ENCODE results near the gene DAO. TPM values are rescaled to one million over a fixed set of nuclear protein-coding genes. Genes with fewer than 3 reads are reported as not detected.

Gene DAO
- total and polyA plus RNA-seq, 8 donors: not detected

GRCh38 chr12:108850854-108851573, 28.9 kb upstream of the DAO start:
- WGBS, 5 donors: 56 to 78% (median 69%) methylated on average over 9 of the region's 9 CpGs
- Histone ChIP-seq H3K4me3 (peak overlapping the region in 1 of 4 donors; percentile 3), H3K36me3 (peaks cover 20 to 45% (median 34%) of the 10 kb centered on the region in 4 donors), H3K27me3 (no peaks in the 10 kb centered on the region), H3K27ac (peak overlapping the region in 4 of 5 donors; percentile 26 to 93 (median 91)), H3K9me3 (no peaks in the 10 kb centered on the region), H3K4me1 (peaks cover 22 to 95% (median 58%) of the 10 kb centered on the region in 4 donors)
- DNase-seq: peak in 1 of 2 donors; percentile 73
- no peak for TF ChIP-seq POLR2A (IDR thresholded peaks at IDR 0.05)
- TF ChIP-seq POLR2AphosphoS5 (IDR thresholded peaks at IDR 0.05): no peak
- no peak for TF ChIP-seq EP300 (IDR thresholded peaks at IDR 0.05)
- no peak for TF ChIP-seq CTCF (IDR thresholded peaks at IDR 0.05)
- intact Hi-C loops (cut with DNase I; ENCODE audit: low total_unique reads): no loop called here

- TF ChIP-seq EP300 (IDR thresholded peaks at IDR 0.05): no peak
- peak in 2 of 3 donors; percentile 41 to 51 for TF ChIP-seq POLR2AphosphoS5 (IDR thresholded peaks at IDR 0.05)
- Histone ChIP-seq H3K4me1 (peaks cover 26 to 83% (median 55%) of the 10 kb centered on the region in 4 donors), H3K27ac (peak overlapping the region; percentile 24 to 93 (median 89)), H3K27me3 (no peaks in the 10 kb centered on the region), H3K36me3 (peaks cover 14 to 27% (median 16%) of the 10 kb centered on the region in 4 donors), H3K9me3 (no peaks in the 10 kb centered on the region), H3K4me3 (no peak overlapping the region)
- peak in 1 of 2 donors; percentile 53 for DNase-seq
- 37 to 62% (median 47%) methylated on average over 16 of the region's 16 CpGs for WGBS, 5 donors
- intact Hi-C loops (cut with DNase I; ENCODE audit: low total_unique reads): no loop called here
Measured at GRCh38 chr12:108852674-108853309, 27.1 kb upstream of the DAO start.

- Histone ChIP-seq H3K4me1 (peaks cover 33 to 87% (median 60%) of the 10 kb centered on the region in 4 donors), H3K27me3 (no peaks in the 10 kb centered on the region), H3K36me3 (peaks cover 8 to 20% (median 9%) of the 10 kb centered on the region in 4 donors), H3K27ac (peak overlapping the region; percentile 6 to 93 (median 89)), H3K9me3 (no peaks in the 10 kb centered on the region), H3K4me3 (no peak overlapping the region)
- TF ChIP-seq POLR2AphosphoS5 (IDR thresholded peaks at IDR 0.05): no peak
- WGBS, 5 donors: 74 to 92% (median 92%) methylated on average over 10 of the region's 10 CpGs
- intact Hi-C loops (cut with DNase I; ENCODE audit: low total_unique reads): no loop called here
- DNase-seq: no peak
Measured at GRCh38 chr12:108853426-108853825, 26.5 kb upstream of the DAO start.

GRCh38 chr12:108853981-108854446, 25.9 kb upstream of the DAO start:
- Histone ChIP-seq H3K4me1 (peaks cover 39 to 88% (median 62%) of the 10 kb centered on the region in 4 donors), H3K9me3 (no peaks in the 10 kb centered on the region), H3K27me3 (no peaks in the 10 kb centered on the region), H3K4me3 (no peak overlapping the region), H3K27ac (peak overlapping the region; percentile 6 to 93 (median 89)), H3K36me3 (peaks cover 2 to 15% (median 4%) of the 10 kb centered on the region in 4 donors)
- DNase-seq: peak in 1 of 2 donors; percentile 45
- WGBS, 5 donors: 38 to 88% (median 79%) methylated on average over 1 of the region's 1 CpG
- intact Hi-C loops (cut with DNase I; ENCODE audit: low total_unique reads): no loop called here
- TF ChIP-seq CTCF (IDR thresholded peaks at IDR 0.05) (peak in 2 of 7 experiments; percentile 10 to 30), POLR2A (IDR thresholded peaks at IDR 0.05) (no peak), POLR2AphosphoS5 (IDR thresholded peaks at IDR 0.05) (peak in 1 of 3 donors; percentile 13), EP300 (IDR thresholded peaks at IDR 0.05) (no peak)

GRCh38 chr12:108854451-108855283, 25.2 kb upstream of the DAO start:
- peaks cover 41 to 87% (median 62%) of the 10 kb centered on the region in 4 donors for H3K4me1 ChIP-seq
- peak in 1 of 2 donors; percentile 49 for DNase-seq
- WGBS, 5 donors: 60 to 70% (median 67%) methylated on average over 13 of the region's 13 CpGs
- H3K36me3 ChIP-seq: peaks cover 0 to 12% (median 0%) of the 10 kb centered on the region in 4 donors
- intact Hi-C loops (cut with DNase I; ENCODE audit: low total_unique reads): no loop called here
- peak overlapping the region; percentile 85 to 93 (median 89) for H3K27ac ChIP-seq
- H3K4me3 ChIP-seq: no peak overlapping the region
- no peaks in the 10 kb centered on the region for H3K27me3 ChIP-seq
- H3K9me3 ChIP-seq: no peaks in the 10 kb centered on the region
- TF ChIP-seq POLR2AphosphoS5 (IDR thresholded peaks at IDR 0.05) (peak; percentile 55 to 80 (median 74)), EP300 (IDR thresholded peaks at IDR 0.05) (peak; percentile 42), CTCF (IDR thresholded peaks at IDR 0.05) (no peak)

Measured in stomach (tissue), 9 donors.